Neural progenitor cell (in vitro differentiated cells): ENCODE data around the gene GDPGP1. TPM values are rescaled to one million over a fixed set of nuclear protein-coding genes. Genes with fewer than 3 reads are reported as not detected.

Experiments used
- DNase-seq: peaks from one replicate; pipeline ENCODE4 v3.0.0-alpha.2; 2016; ENCODE audit warnings: low spot score
- H2AFZ ChIP-seq: fragments of 200-600 bp; sonication (generic); replicated peaks from 2 replicates; pipeline ENCODE4 v1.6.1; 2016; ENCODE audit warnings: antibody characterized with exemption
- H3F3A ChIP-seq: fragments of 200-600 bp; sonication (generic); 2 replicates; pipeline ENCODE4 v1.6.1; 2016; ENCODE audit warnings: antibody characterized with exemption, low read depth
- H3K27ac ChIP-seq: fragments of 200-600 bp; sonication (generic); 2 replicates; pipeline ENCODE4 v1.5.1; 2016; ENCODE audit warnings: mild to moderate bottlenecking
- H3K27me3 ChIP-seq: fragments of 200-600 bp; sonication (generic); 2 replicates; pipeline ENCODE4 v1.6.1; 2016; ENCODE audit warnings: mild to moderate bottlenecking, moderate library complexity
- H3K36me3 ChIP-seq: fragments of 200-600 bp; sonication (generic); 2 replicates; pipeline ENCODE4 v1.5.1; 2016
- H3K4me1 ChIP-seq: fragments of 200-600 bp; sonication (generic); 2 replicates; pipeline ENCODE4 v1.6.1; 2016; ENCODE audit warnings: mixed run types
- H3K4me2 ChIP-seq: fragments of 200-600 bp; sonication (generic); 2 replicates; pipeline ENCODE4 v1.6.1; 2016
- H3K4me3 ChIP-seq: fragments of 200-600 bp; sonication (generic); 2 replicates; pipeline ENCODE4 v1.5.1; 2016
- H3K79me2 ChIP-seq: fragments of 200-600 bp; sonication (generic); 2 replicates; pipeline ENCODE4 v1.6.1; 2016; ENCODE audit warnings: low read depth
- H3K9ac ChIP-seq: fragments of 200-600 bp; sonication (generic); 2 replicates; pipeline ENCODE4 v1.6.1; 2016
- H3K9me3 ChIP-seq: fragments of 200-600 bp; sonication (generic); 2 replicates; pipeline ENCODE4 v1.5.1; 2016; ENCODE audit warnings: low read depth
- H4K20me1 ChIP-seq: fragments of 200-600 bp; sonication (generic); 2 replicates; pipeline ENCODE4 v1.6.1; 2016; ENCODE audit warnings: low read depth
- H3K27ac Mint-ChIP-seq: 3 replicates; pipeline ENCODE4 v1.8.0; 2021; ENCODE audit warnings: mixed read lengths
- H3K27me3 Mint-ChIP-seq: 2 replicates; pipeline ENCODE4 v1.8.0; 2022; ENCODE audit warnings: low read depth, mild to moderate bottlenecking, inconsistent platforms, moderate library complexity, mixed read lengths; ENCODE audit not compliant: insufficient read depth
- H3K36me3 Mint-ChIP-seq: 3 replicates; pipeline ENCODE4 v1.8.0; 2021; ENCODE audit warnings: mixed read lengths
- H3K4me1 Mint-ChIP-seq: 3 replicates; pipeline ENCODE4 v1.8.0; 2021; ENCODE audit warnings: mixed read lengths
- H3K4me3 Mint-ChIP-seq: 3 replicates; pipeline ENCODE4 v1.8.0; 2021; ENCODE audit warnings: mild to moderate bottlenecking, moderate library complexity, mixed read lengths
- H3K9me3 Mint-ChIP-seq: 3 replicates; pipeline ENCODE4 v1.8.0; 2020; ENCODE audit warnings: mixed read lengths
- CTCF ChIP-seq: fragments of 200-600 bp; sonication (generic); IDR thresholded peaks from 2 replicates; pipeline ENCODE4 v1.5.1; 2017; ENCODE audit warnings: antibody characterized with exemption, mild to moderate bottlenecking
- EZH2 ChIP-seq: fragments of 200-600 bp; sonication (generic); IDR thresholded peaks from 2 replicates; pipeline ENCODE4 v1.6.1; 2017; ENCODE audit warnings: antibody characterized with exemption, mild to moderate bottlenecking, moderate library complexity
- EZH2phosphoT487 ChIP-seq: fragments of 200-600 bp; sonication (generic); IDR thresholded peaks from 2 replicates; pipeline ENCODE4 v1.6.1; 2017; ENCODE audit warnings: antibody characterized with exemption
- total RNA-seq: library from RNA; depleted of rRNA; stranded (reverse); fragments of >200 nt; gene quantifications from 2 replicates; pipeline ENCODE4 v1.2.3, GENCODE V29; 2015; ENCODE audit warnings: low replicate concordance

Gene GDPGP1
- total RNA-seq, 1 donor from 2014 or later: 0.67 TPM

GRCh38 chr15:90203922-90204321 is 30.1 kb upstream of the GDPGP1 start:
- no peak overlapping the region for H2AFZ ChIP-seq
- H3K4me3 ChIP-seq: no peak overlapping the region
- peaks cover 6% of the 10 kb centered on the region for H3K36me3 Mint-ChIP-seq
- H3K4me1 ChIP-seq: peaks cover 11% of the 10 kb centered on the region
- H3K27me3 Mint-ChIP-seq: peaks cover 6% of the 10 kb centered on the region
- no peaks in the 10 kb centered on the region for H3K9me3 Mint-ChIP-seq
- TF ChIP-seq EZH2phosphoT487 (no peak), EZH2 (no peak), CTCF (no peak)
- H3K4me3 Mint-ChIP-seq: no peak overlapping the region
- DNase-seq: no peak
- H3K4me2 ChIP-seq: no peak overlapping the region
- H3K27ac ChIP-seq: no peak overlapping the region
- no peaks in the 10 kb centered on the region for H3K9me3 ChIP-seq
- peaks cover 27% of the 10 kb centered on the region for H3K79me2 ChIP-seq
- no peak overlapping the region for H3K27ac Mint-ChIP-seq
- H3K9ac ChIP-seq: no peak overlapping the region
- peaks cover 47% of the 10 kb centered on the region for H4K20me1 ChIP-seq
- no peaks in the 10 kb centered on the region for H3K36me3 ChIP-seq
- peaks cover 23% of the 10 kb centered on the region for H3F3A ChIP-seq
- H3K27me3 ChIP-seq: no peaks in the 10 kb centered on the region
- peaks cover 39% of the 10 kb centered on the region for H3K4me1 Mint-ChIP-seq

GRCh38 chr15:90205050-90205848 is 28.8 kb upstream of the GDPGP1 start:
- TF ChIP-seq EZH2phosphoT487: no peak
- Mint-ChIP-seq H3K27me3 (peaks cover 10% of the 10 kb centered on the region), H3K36me3 (peaks cover 6% of the 10 kb centered on the region), H3K27ac (peak overlapping the region; percentile 63), H3K9me3 (no peaks in the 10 kb centered on the region), H3K4me1 (peaks cover 31% of the 10 kb centered on the region), H3K4me3 (no peak overlapping the region)
- Histone ChIP-seq H3K4me1 (peaks cover 10% of the 10 kb centered on the region), H3K36me3 (no peaks in the 10 kb centered on the region), H3K27ac (no peak overlapping the region), H3K9ac (no peak overlapping the region), H3K4me2 (no peak overlapping the region), H3F3A (peaks cover 15% of the 10 kb centered on the region), H4K20me1 (peaks cover 47% of the 10 kb centered on the region), H3K27me3 (no peaks in the 10 kb centered on the region), H3K4me3 (no peak overlapping the region), H2AFZ (no peak overlapping the region), H3K79me2 (peaks cover 27% of the 10 kb centered on the region), H3K9me3 (no peaks in the 10 kb centered on the region)
- DNase-seq: no peak

- no peaks in the 10 kb centered on the region for H3K9me3 ChIP-seq
- H3F3A ChIP-seq: peaks cover 9% of the 10 kb centered on the region
- H3K4me3 ChIP-seq: no peak overlapping the region
- DNase-seq: no peak
- TF ChIP-seq EZH2phosphoT487 (no peak), EZH2 (no peak), CTCF (no peak)
- H3K27me3 ChIP-seq: no peaks in the 10 kb centered on the region
- H3K4me1 ChIP-seq: peaks cover 4% of the 10 kb centered on the region
- H3K36me3 ChIP-seq: no peaks in the 10 kb centered on the region
- H3K9me3 Mint-ChIP-seq: no peaks in the 10 kb centered on the region
- peaks cover 27% of the 10 kb centered on the region for H3K79me2 ChIP-seq
- no peak overlapping the region for H2AFZ ChIP-seq
- no peak overlapping the region for H3K27ac ChIP-seq
- H3K4me1 Mint-ChIP-seq: peaks cover 29% of the 10 kb centered on the region
- no peak overlapping the region for H3K27ac Mint-ChIP-seq
- no peak overlapping the region for H3K4me3 Mint-ChIP-seq
- H3K36me3 Mint-ChIP-seq: peaks cover 6% of the 10 kb centered on the region
- H3K4me2 ChIP-seq: no peak overlapping the region
- H4K20me1 ChIP-seq: peaks cover 47% of the 10 kb centered on the region
- no peak overlapping the region for H3K9ac ChIP-seq
- peaks cover 6% of the 10 kb centered on the region for H3K27me3 Mint-ChIP-seq
Measured at GRCh38 chr15:90205886-90206285, 28.1 kb upstream of the GDPGP1 start.

GRCh38 chr15:90207252-90207651 is 26.8 kb upstream of the GDPGP1 start:
- H3K9me3 Mint-ChIP-seq: no peaks in the 10 kb centered on the region
- H3K79me2 ChIP-seq: peaks cover 22% of the 10 kb centered on the region
- H3K4me2 ChIP-seq: no peak overlapping the region
- H3F3A ChIP-seq: no peaks in the 10 kb centered on the region
- peaks cover 6% of the 10 kb centered on the region for H3K36me3 Mint-ChIP-seq
- H4K20me1 ChIP-seq: peaks cover 47% of the 10 kb centered on the region
- H3K9ac ChIP-seq: no peak overlapping the region
- no peak overlapping the region for H3K4me3 ChIP-seq
- H3K4me1 ChIP-seq: peaks cover 4% of the 10 kb centered on the region
- H3K9me3 ChIP-seq: no peaks in the 10 kb centered on the region
- no peak overlapping the region for H3K27ac Mint-ChIP-seq
- no peaks in the 10 kb centered on the region for H3K36me3 ChIP-seq
- no peak for DNase-seq
- H2AFZ ChIP-seq: no peak overlapping the region
- H3K27me3 ChIP-seq: no peaks in the 10 kb centered on the region
- peaks cover 6% of the 10 kb centered on the region for H3K27me3 Mint-ChIP-seq
- no peak for TF ChIP-seq CTCF
- TF ChIP-seq EZH2phosphoT487: no peak
- TF ChIP-seq EZH2: no peak
- no peak overlapping the region for H3K27ac ChIP-seq
- H3K4me1 Mint-ChIP-seq: peaks cover 29% of the 10 kb centered on the region
- H3K4me3 Mint-ChIP-seq: no peak overlapping the region
